Peyer's patch (tissue), 4 donors: Measurements from ENCODE around the gene CHSY1. TPM values are rescaled to one million over a fixed set of nuclear protein-coding genes. Genes with fewer than 3 reads are reported as not detected.

Experiments
- DNase-seq, 3 donors: peaks; one replicate each; pipeline ENCODE4 v3.0.0-alpha.2; 2017 to 2019
- H3K27ac ChIP-seq, 4 donors: fragments of 200-600 bp; sonication (generic); one replicate each; pipeline ENCODE4 v1.5.1; 2016 to 2019
- H3K27me3 ChIP-seq, 2 donors: fragments of 200-600 bp; sonication (generic); one replicate each; pipeline ENCODE4 v1.5.1; 2019
- H3K36me3 ChIP-seq, 3 donors: fragments of 200-600 bp; sonication (generic); one replicate each; pipeline ENCODE4 v1.5.1; 2016 to 2019
- H3K4me1 ChIP-seq, 4 donors: fragments of 200-600 bp; sonication (generic); one replicate each; pipeline ENCODE4 v1.5.1; 2016 to 2019
- H3K4me3 ChIP-seq, 4 donors: fragments of 200-600 bp; sonication (generic); 1 replicate in 3 of 4; 2 replicates in 1 of 4; pipeline ENCODE4 v1.5.1; 2016 to 2019; ENCODE audit warnings: mild to moderate bottlenecking in 1 of 4
- H3K9me3 ChIP-seq, 4 donors: fragments of 200-600 bp; sonication (generic); one replicate each; pipeline ENCODE4 v1.5.1; 2016 to 2019; ENCODE audit warnings: mild to moderate bottlenecking in 1 of 4
- POLR2A ChIP-seq, 2 donors: fragments of 450-650 bp; IDR thresholded peaks; one replicate each; pipeline ENCODE4 v1.5.1; 2017; ENCODE audit warnings: antibody characterized with exemption in 2 of 2, mild to moderate bottlenecking in 2 of 2, moderate library complexity in 2 of 2
- total RNA-seq, 4 donors: library from RNA; depleted of rRNA; stranded (reverse); fragments of >200 nt; gene quantifications; one replicate each; pipeline ENCODE4 v1.1.0, GENCODE V29; 2016
- TF ChIP-seq, protein P1 (sequence below), 6 experiments: fragments of 450-650 bp in 4 of 6; fragments of 200-600 bp in 2 of 6; sonication (generic) in 1 of 6; IDR thresholded peaks; one replicate each; pipeline ENCODE4 v1.5.1; 2017 to 2019; ENCODE audit warnings: antibody characterized with exemption in 6 of 6, mild to moderate bottlenecking in 3 of 6, moderate library complexity in 1 of 6

The CHSY1 gene
- total RNA-seq, 4 donors from 2014 or later, result 8.1 to 31.4 (median 9.3) TPM

DNA sequence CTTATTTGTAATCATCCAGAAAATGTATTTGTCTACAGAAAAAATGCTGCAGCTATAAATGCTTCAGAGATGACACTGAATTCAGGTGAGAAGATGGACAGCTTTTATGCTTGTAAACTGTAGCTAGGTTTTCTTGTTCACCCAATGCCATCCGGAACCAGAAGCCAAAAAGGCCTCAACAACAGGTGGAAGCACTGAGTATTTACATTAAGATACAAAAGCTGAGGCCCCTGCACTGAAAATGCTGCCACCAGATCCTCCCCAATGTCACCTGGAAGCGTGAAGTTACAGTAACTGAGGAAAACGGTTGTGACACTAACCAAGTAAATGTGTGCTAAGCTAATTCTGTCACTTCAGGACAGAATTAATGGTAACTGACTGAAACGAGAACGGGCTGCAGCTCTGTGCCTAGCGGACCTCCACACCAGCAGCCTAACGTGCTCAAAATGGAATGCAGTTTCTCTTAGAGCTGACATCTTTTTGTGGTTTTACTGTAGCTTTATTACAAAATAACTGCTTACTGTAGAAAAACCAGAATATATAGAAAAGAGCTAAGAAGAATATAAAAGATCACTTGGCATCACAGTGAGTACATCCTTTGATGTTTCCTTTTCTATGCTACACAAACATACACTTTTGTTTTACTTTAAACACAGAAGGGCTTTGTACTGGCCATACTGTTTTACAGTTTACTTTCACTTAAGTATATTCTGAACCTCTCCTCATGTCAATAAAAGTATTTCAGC, 7.6 kb downstream of the CHSY1 start:
- Histone ChIP-seq H3K27ac (peak overlapping the region in 2 of 4 donors; percentile 34 to 38), H3K27me3 (no peaks in the 10 kb centered on the region), H3K4me3 (no peak overlapping the region), H3K36me3 (no peaks in the 10 kb centered on the region), H3K9me3 (no peaks in the 10 kb centered on the region), H3K4me1 (peaks cover 0 to 67% (median 9%) of the 10 kb centered on the region in 4 donors)
- DNase-seq, result no peak
- TF ChIP-seq, protein P1, sequence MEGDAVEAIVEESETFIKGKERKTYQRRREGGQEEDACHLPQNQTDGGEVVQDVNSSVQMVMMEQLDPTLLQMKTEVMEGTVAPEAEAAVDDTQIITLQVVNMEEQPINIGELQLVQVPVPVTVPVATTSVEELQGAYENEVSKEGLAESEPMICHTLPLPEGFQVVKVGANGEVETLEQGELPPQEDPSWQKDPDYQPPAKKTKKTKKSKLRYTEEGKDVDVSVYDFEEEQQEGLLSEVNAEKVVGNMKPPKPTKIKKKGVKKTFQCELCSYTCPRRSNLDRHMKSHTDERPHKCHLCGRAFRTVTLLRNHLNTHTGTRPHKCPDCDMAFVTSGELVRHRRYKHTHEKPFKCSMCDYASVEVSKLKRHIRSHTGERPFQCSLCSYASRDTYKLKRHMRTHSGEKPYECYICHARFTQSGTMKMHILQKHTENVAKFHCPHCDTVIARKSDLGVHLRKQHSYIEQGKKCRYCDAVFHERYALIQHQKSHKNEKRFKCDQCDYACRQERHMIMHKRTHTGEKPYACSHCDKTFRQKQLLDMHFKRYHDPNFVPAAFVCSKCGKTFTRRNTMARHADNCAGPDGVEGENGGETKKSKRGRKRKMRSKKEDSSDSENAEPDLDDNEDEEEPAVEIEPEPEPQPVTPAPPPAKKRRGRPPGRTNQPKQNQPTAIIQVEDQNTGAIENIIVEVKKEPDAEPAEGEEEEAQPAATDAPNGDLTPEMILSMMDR (IDR thresholded peaks at IDR 0.05), result no peak
- TF ChIP-seq POLR2A (IDR thresholded peaks at IDR 0.05), result no peak

- H3K36me3 ChIP-seq, result no peaks in the 10 kb centered on the region
- H3K27me3 ChIP-seq, result no peaks in the 10 kb centered on the region
- H3K27ac ChIP-seq, result peak overlapping the region in 3 of 4 donors; percentile 8 to 58 (median 38)
- H3K4me1 ChIP-seq, result peaks cover 0 to 67% (median 9%) of the 10 kb centered on the region in 4 donors
- no peak overlapping the region for H3K4me3 ChIP-seq
- no peaks in the 10 kb centered on the region for H3K9me3 ChIP-seq
- DNase-seq, result no peak
- TF ChIP-seq POLR2A (IDR thresholded peaks at IDR 0.05), result no peak
- TF ChIP-seq, protein P1 (IDR thresholded peaks at IDR 0.05), result no peak
Observed at GRCh38 chr15:101243420-101243819, 8.4 kb downstream of the CHSY1 start.

GRCh38 chr15:101242999-101243336, 8.9 kb downstream of the CHSY1 start:
- no peaks in the 10 kb centered on the region for H3K27me3 ChIP-seq
- no peak for DNase-seq
- no peaks in the 10 kb centered on the region for H3K9me3 ChIP-seq
- H3K4me1 ChIP-seq, result peaks cover 0 to 64% (median 9%) of the 10 kb centered on the region in 4 donors
- no peaks in the 10 kb centered on the region for H3K36me3 ChIP-seq
- TF ChIP-seq POLR2A (IDR thresholded peaks at IDR 0.05), result no peak
- TF ChIP-seq, protein P1 (IDR thresholded peaks at IDR 0.05), result no peak
- peak overlapping the region in 3 of 4 donors; percentile 38 to 68 (median 58) for H3K27ac ChIP-seq
- no peak overlapping the region for H3K4me3 ChIP-seq

GRCh38 chr15:101242160-101242998, 9.5 kb downstream of the CHSY1 start:
- Histone ChIP-seq H3K9me3 (no peaks in the 10 kb centered on the region), H3K4me1 (peaks cover 0 to 58% (median 9%) of the 10 kb centered on the region in 4 donors), H3K36me3 (no peaks in the 10 kb centered on the region), H3K27me3 (no peaks in the 10 kb centered on the region), H3K4me3 (peak overlapping the region in 1 of 4 donors; percentile 28), H3K27ac (peak overlapping the region in 3 of 4 donors; percentile 58 to 76 (median 68))
- DNase-seq, result peak in 2 of 3 donors; percentile 64 to 80
- TF ChIP-seq, protein P1 (IDR thresholded peaks at IDR 0.05), result no peak
- TF ChIP-seq POLR2A (IDR thresholded peaks at IDR 0.05), result no peak

DNA sequence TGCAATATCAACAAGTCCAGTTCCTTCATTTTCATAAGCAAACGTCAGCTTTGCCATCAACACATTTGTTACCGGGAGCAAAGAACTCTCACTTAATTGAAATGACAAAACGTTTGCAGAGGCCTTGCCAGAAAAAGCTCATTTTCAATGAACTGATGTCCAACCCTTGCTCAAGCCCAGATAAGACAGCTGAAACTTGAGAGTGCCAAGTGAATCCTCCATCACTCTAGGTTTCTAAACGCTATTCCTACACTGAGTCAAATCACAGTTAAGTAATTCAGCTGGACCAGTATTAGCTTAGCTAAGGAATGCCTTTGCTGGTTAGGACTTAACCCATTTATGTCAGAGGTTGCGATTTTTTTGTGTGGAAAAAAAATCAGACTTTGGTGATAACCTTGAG, 11.5 kb downstream of the CHSY1 start:
- H3K4me3 ChIP-seq, result no peak overlapping the region
- no peaks in the 10 kb centered on the region for H3K36me3 ChIP-seq
- peak overlapping the region in 2 of 4 donors; percentile 3 to 40 for H3K27ac ChIP-seq
- H3K4me1 ChIP-seq, result peaks cover 0 to 47% (median 5%) of the 10 kb centered on the region in 4 donors
- TF ChIP-seq, protein P1 (IDR thresholded peaks at IDR 0.05), result no peak
- no peak for TF ChIP-seq POLR2A (IDR thresholded peaks at IDR 0.05)
- no peak for DNase-seq
- no peaks in the 10 kb centered on the region for H3K27me3 ChIP-seq
- H3K9me3 ChIP-seq, result no peaks in the 10 kb centered on the region
